Measurements from ENCODE around the gene GALNT13.

- TF ChIP-seq ELK1 (IDR thresholded peaks at IDR 0.05; ENCODE audit: low read depth, low read length) (no peak), EP300 (IDR thresholded peaks at IDR 0.05) (no peak), CTCF (IDR thresholded peaks at IDR 0.05) (no peak), USF2 (IDR thresholded peaks at IDR 0.05) (no peak), MAX (IDR thresholded peaks at IDR 0.05) (no peak), ESRRA (IDR thresholded peaks at IDR 0.05; ENCODE audit: borderline replicate concordance, low read length) (no peak), JUNB (IDR thresholded peaks at IDR 0.05) (no peak), FOSL2 (IDR thresholded peaks at IDR 0.05) (no peak), FOSL2 (CRISPR knock-in tag; IDR thresholded peaks at IDR 0.05) (no peak), ZFP36 (IDR thresholded peaks at IDR 0.05; ENCODE audit: borderline replicate concordance, partially characterized antibody) (no peak), HDAC2 (IDR thresholded peaks at IDR 0.05) (no peak)
These were observed 583.4 kb downstream of the GALNT13 start for GRCh38 chr2:154455166-154455565.
